PC-3 (cell line): ENCODE data around the gene KIAA0040. TPM values are rescaled to one million over a fixed set of nuclear protein-coding genes. Genes with fewer than 3 reads are reported as not detected.

Experiments
- ATAC-seq: fragments of 200-7000 bp; cut with Tn5 transposase; 2 replicates; pipeline ENCODE4 v1.9.1; 2020; ENCODE audit warnings: mild to moderate bottlenecking, moderate library complexity
- BruUV-seq: library from RNA; stranded (reverse); fragments of 400-500 nt; replicated peaks from 2 replicates; lab custom pipeline; 2021; lab: Mats Ljungman, UMichigan
- CTCF ChIA-PET: fragments of 300-600 bp; sonication (Branson Sonifier 250); formaldehyde crosslinking; loops from one replicate; lab custom pipeline; 2022; ENCODE audit warnings: antibody characterized with exemption; lab: Charles Lee
- POLR2A ChIA-PET: fragments of 300-600 bp; sonication (Branson Sonifier 250); formaldehyde crosslinking; loops from one replicate; lab custom pipeline; 2022; ENCODE audit warnings: antibody characterized with exemption; ENCODE audit not compliant: unreplicated experiment; lab: Charles Lee
- DNase-seq: peaks from one replicate; pipeline ENCODE4 v3.0.0-alpha.2; 2015
- H2AFZ ChIP-seq: fragments of 300-600 bp; sonication (generic); 2 replicates; pipeline ENCODE4 v1.6.0; 2016; ENCODE audit warnings: antibody characterized with exemption, low read length
- H3F3A ChIP-seq: fragments of 300-600 bp; sonication (generic); one replicate; pipeline ENCODE4 v1.6.0; 2017; ENCODE audit warnings: antibody characterized with exemption, low read length, control low read depth, mild to moderate bottlenecking; ENCODE audit not compliant: unreplicated experiment
- H3K27ac ChIP-seq: fragments of 300-600 bp; sonication (generic); 2 replicates; pipeline ENCODE4 v1.5.1; 2016; ENCODE audit warnings: mild to moderate bottlenecking, low read length
- H3K27me3 ChIP-seq: fragments of 300-600 bp; sonication (generic); 2 replicates; pipeline ENCODE4 v1.6.1; 2016; ENCODE audit warnings: low read length, mixed read lengths
- H3K36me3 ChIP-seq: fragments of 300-600 bp; sonication (generic); 2 replicates; pipeline ENCODE4 v1.6.1; 2016; ENCODE audit warnings: low read depth, mixed run types, low read length, mixed read lengths
- H3K4me1 ChIP-seq: fragments of 300-600 bp; sonication (generic); 2 replicates; pipeline ENCODE4 v1.5.1; 2016; ENCODE audit warnings: low read length; ENCODE audit not compliant: insufficient read depth
- H3K4me2 ChIP-seq: fragments of 300-600 bp; sonication (generic); 2 replicates; pipeline ENCODE4 v1.6.0; 2016; ENCODE audit warnings: low read length
- H3K4me3 ChIP-seq: fragments of 300-600 bp; sonication (generic); 2 replicates; pipeline ENCODE4 v1.5.1; 2016; ENCODE audit warnings: mild to moderate bottlenecking, low read length, mixed read lengths
- H3K79me2 ChIP-seq: fragments of 300-600 bp; sonication (generic); 2 replicates; pipeline ENCODE4 v1.6.1; 2017; ENCODE audit warnings: low read length, mixed read lengths
- H3K9ac ChIP-seq: fragments of 300-600 bp; sonication (generic); 2 replicates; pipeline ENCODE4 v1.6.0; 2016; ENCODE audit warnings: mild to moderate bottlenecking, low read length
- H3K9me2 ChIP-seq: fragments of 300-600 bp; sonication (generic); replicated peaks from 2 replicates; pipeline ENCODE4 v1.6.1; 2016; ENCODE audit warnings: mixed run types, low read length, mixed read lengths
- H3K9me3 ChIP-seq: fragments of 300-600 bp; sonication (generic); 2 replicates; pipeline ENCODE4 v1.6.1; 2016; ENCODE audit warnings: low read length, mixed read lengths
- H4K20me1 ChIP-seq: fragments of 300-600 bp; sonication (generic); 2 replicates; pipeline ENCODE4 v1.6.1; 2016; ENCODE audit warnings: low read length, mixed read lengths
- CTCF ChIP-seq: fragments of 300-600 bp; sonication (generic); conservative IDR thresholded peaks from 2 replicates; pipeline ENCODE4 v1.5.1; 2017; ENCODE audit warnings: antibody characterized with exemption, low read depth, mild to moderate bottlenecking, low read length
- EZH2 ChIP-seq: fragments of 300-600 bp; sonication (generic); IDR thresholded peaks from one replicate; pipeline ENCODE4 v1.6.1; 2017; ENCODE audit warnings: antibody characterized with exemption, mild to moderate bottlenecking, low read length; ENCODE audit not compliant: unreplicated experiment
- EZH2phosphoT487 ChIP-seq: fragments of 300-600 bp; sonication (generic); IDR thresholded peaks from 2 replicates; pipeline ENCODE4 v1.6.1; 2018; ENCODE audit warnings: mild to moderate bottlenecking, antibody characterized with exemption, low read length, borderline replicate concordance
- intact Hi-C: fragments of 100-400 bp; cut with micrococcal nuclease; formaldehyde crosslinking; loops from 2 replicates; pipeline ENCODE4 v1.9.0; 2023
- total RNA-seq: library from RNA; depleted of rRNA; stranded (reverse); fragments of >200 nt; gene quantifications from 2 replicates; pipeline ENCODE4 v1.2.3, GENCODE V29; 2014

The KIAA0040 gene
- total RNA-seq, 1 experiment from 2014 or later = 17.8 TPM

GRCh38 chr1:175133673-175134435 is 58.7 kb downstream of the KIAA0040 start:
- Histone ChIP-seq H3K27ac (no peak overlapping the region), H3K9ac (no peak overlapping the region), H3K4me1 (peaks cover 8% of the 10 kb centered on the region), H3K27me3 (no peaks in the 10 kb centered on the region), H3K4me3 (no peak overlapping the region), H2AFZ (no peak overlapping the region), H3K4me2 (no peak overlapping the region), H3K36me3 (no peaks in the 10 kb centered on the region), H4K20me1 (no peaks in the 10 kb centered on the region), H3K9me2 (no peaks in the 10 kb centered on the region), H3K79me2 (no peaks in the 10 kb centered on the region), H3F3A (no peaks in the 10 kb centered on the region), H3K9me3 (no peaks in the 10 kb centered on the region)
- intact Hi-C loops = no loop called here
- no peak for ATAC-seq
- ChIA-PET CTCF (no interaction called here), POLR2A (no interaction called here)
- no TSS peak for BruUV-seq
- TF ChIP-seq CTCF = no peak
- TF ChIP-seq EZH2 = no peak
- no peak for TF ChIP-seq EZH2phosphoT487
- DNase-seq = no peak

- Histone ChIP-seq H3K9me3 (no peaks in the 10 kb centered on the region), H3K9me2 (no peaks in the 10 kb centered on the region), H3K4me3 (no peak overlapping the region), H3K36me3 (no peaks in the 10 kb centered on the region), H4K20me1 (no peaks in the 10 kb centered on the region), H3K27ac (no peak overlapping the region), H3K79me2 (no peaks in the 10 kb centered on the region), H3K4me1 (no peaks in the 10 kb centered on the region), H2AFZ (no peak overlapping the region), H3K27me3 (no peaks in the 10 kb centered on the region), H3K9ac (no peak overlapping the region), H3K4me2 (no peak overlapping the region), H3F3A (no peaks in the 10 kb centered on the region)
- no peak for ATAC-seq
- no peak for TF ChIP-seq EZH2phosphoT487
- TF ChIP-seq EZH2 = no peak
- no peak for TF ChIP-seq CTCF
- CTCF ChIA-PET = interaction anchor here (0.6 kb wide), 1 partner anchor 9 kb away, joined by 3 read pairs; no protein-coding TSS in a partner anchor
- no TSS peak for BruUV-seq
- intact Hi-C loops = no loop called here
- POLR2A ChIA-PET = interaction anchor here (0.7 kb wide), 1 partner anchor 29 kb away, joined by 3 read pairs; no protein-coding TSS in a partner anchor
- peak; percentile 20 for DNase-seq
These were observed 60.1 kb downstream of the KIAA0040 start for GRCh38 chr1:175132436-175132835.

- no peaks in the 10 kb centered on the region for H3K9me3 ChIP-seq
- intact Hi-C loops = no loop called here
- no peaks in the 10 kb centered on the region for H3K27me3 ChIP-seq
- H4K20me1 ChIP-seq = no peaks in the 10 kb centered on the region
- no peak overlapping the region for H3K4me3 ChIP-seq
- H3K79me2 ChIP-seq = no peaks in the 10 kb centered on the region
- TF ChIP-seq EZH2phosphoT487 (no peak), EZH2 (no peak), CTCF (no peak)
- no peak overlapping the region for H3K9ac ChIP-seq
- DNase-seq = no peak
- H3K9me2 ChIP-seq = no peaks in the 10 kb centered on the region
- no peak overlapping the region for H3K27ac ChIP-seq
- H3F3A ChIP-seq = no peaks in the 10 kb centered on the region
- ChIA-PET CTCF (no interaction called here), POLR2A (no interaction called here)
- no TSS peak for BruUV-seq
- ATAC-seq = no peak
- no peaks in the 10 kb centered on the region for H3K4me1 ChIP-seq
- no peaks in the 10 kb centered on the region for H3K36me3 ChIP-seq
- no peak overlapping the region for H2AFZ ChIP-seq
- no peak overlapping the region for H3K4me2 ChIP-seq
These were observed 61.5 kb downstream of the KIAA0040 start for GRCh38 chr1:175131095-175131494.
